Gastrocnemius medialis (tissue), 4 donors: ENCODE data around the gene PCSK6.

Experiments used
- POLR2A ChIP-seq, 2 donors: fragments of 450-650 bp; IDR thresholded peaks; one replicate each; pipeline ENCODE4 v1.6.1; 2017; ENCODE audit warnings: antibody characterized with exemption in 2 of 2, mild to moderate bottlenecking in 2 of 2, moderate library complexity in 2 of 2
- TF ChIP-seq, protein P1 (sequence below), 5 experiments: fragments of 450-650 bp in 3 of 5; fragments of 200-600 bp in 2 of 5; sonication (generic) in 2 of 5; IDR thresholded peaks in 4 of 5; conservative IDR thresholded peaks in 1 of 5; 1 replicate in 4 of 5; 2 replicates in 1 of 5; pipeline ENCODE4 v1.5.1; 2016 to 2019; ENCODE audit warnings: antibody characterized with exemption in 5 of 5, mild to moderate bottlenecking in 3 of 5, moderate library complexity in 3 of 5

DNA sequence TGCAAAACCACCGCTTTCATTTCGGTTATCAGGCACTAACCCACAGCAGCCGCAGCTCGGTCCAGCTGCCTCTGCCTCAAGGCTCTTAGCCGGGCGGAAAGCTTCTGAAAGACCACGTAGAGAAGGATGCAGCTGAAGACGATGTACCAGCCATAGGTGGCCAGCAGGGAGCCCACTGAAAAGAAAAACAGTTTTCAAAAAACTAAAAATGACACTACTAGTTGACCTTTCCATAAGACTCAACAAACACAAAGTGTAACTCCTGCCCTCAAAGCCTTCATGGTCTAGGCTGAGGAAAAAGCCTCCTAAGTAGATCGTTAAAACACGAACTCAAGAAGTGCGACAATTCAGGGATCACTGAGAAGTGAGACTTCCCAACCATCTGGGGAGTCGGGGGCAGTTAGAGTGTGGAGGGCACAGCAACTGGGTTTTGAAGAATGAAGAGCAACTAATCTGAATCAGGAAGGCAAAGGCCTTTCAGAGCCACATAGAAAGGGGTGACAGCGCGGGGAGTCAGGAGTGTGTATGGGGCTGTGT lies 212.9 kb downstream of the PCSK6 start:
- TF ChIP-seq, protein P1, sequence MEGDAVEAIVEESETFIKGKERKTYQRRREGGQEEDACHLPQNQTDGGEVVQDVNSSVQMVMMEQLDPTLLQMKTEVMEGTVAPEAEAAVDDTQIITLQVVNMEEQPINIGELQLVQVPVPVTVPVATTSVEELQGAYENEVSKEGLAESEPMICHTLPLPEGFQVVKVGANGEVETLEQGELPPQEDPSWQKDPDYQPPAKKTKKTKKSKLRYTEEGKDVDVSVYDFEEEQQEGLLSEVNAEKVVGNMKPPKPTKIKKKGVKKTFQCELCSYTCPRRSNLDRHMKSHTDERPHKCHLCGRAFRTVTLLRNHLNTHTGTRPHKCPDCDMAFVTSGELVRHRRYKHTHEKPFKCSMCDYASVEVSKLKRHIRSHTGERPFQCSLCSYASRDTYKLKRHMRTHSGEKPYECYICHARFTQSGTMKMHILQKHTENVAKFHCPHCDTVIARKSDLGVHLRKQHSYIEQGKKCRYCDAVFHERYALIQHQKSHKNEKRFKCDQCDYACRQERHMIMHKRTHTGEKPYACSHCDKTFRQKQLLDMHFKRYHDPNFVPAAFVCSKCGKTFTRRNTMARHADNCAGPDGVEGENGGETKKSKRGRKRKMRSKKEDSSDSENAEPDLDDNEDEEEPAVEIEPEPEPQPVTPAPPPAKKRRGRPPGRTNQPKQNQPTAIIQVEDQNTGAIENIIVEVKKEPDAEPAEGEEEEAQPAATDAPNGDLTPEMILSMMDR (IDR thresholded peaks at IDR 0.05 in 4 of 5, conservative IDR thresholded peaks at IDR 0.05 in 1 of 5): peak in 2 of 5 experiments; percentile 16 to 20
- no peak for TF ChIP-seq POLR2A (IDR thresholded peaks at IDR 0.05)
